GM23338 (cell line): ENCODE data around the gene GNL2. TPM values are rescaled to one million over a fixed set of nuclear protein-coding genes. Genes with fewer than 3 reads are reported as not detected.

ENCODE experiments used
- ATAC-seq: fragments of 200-7000 bp; cut with Tn5 transposase; 3 replicates; pipeline ENCODE4 v1.9.1; 2020
- DNase-seq: peaks from one replicate; pipeline ENCODE4 v3.0.0-alpha.2; 2015; ENCODE audit warnings: low spot score
- H2AFZ ChIP-seq: fragments of 200-600 bp; sonication (generic); 2 replicates; pipeline ENCODE4 v1.8.0; 2016; ENCODE audit warnings: antibody characterized with exemption, mild to moderate bottlenecking, moderate library complexity
- H3F3A ChIP-seq: fragments of 200-600 bp; sonication (generic); replicated peaks from 2 replicates; pipeline ENCODE4 v1.8.0; 2017; ENCODE audit warnings: antibody characterized with exemption, mixed run types, low read depth
- H3K27ac ChIP-seq: fragments of 200-600 bp; sonication (generic); 2 replicates; pipeline ENCODE4 v1.6.1; 2016; ENCODE audit warnings: low read depth
- H3K27me3 ChIP-seq: fragments of 200-600 bp; sonication (generic); 2 replicates; pipeline ENCODE4 v1.8.0; 2016; ENCODE audit warnings: mild to moderate bottlenecking, mixed run types, moderate library complexity; ENCODE audit not compliant: insufficient read depth
- H3K36me3 ChIP-seq: fragments of 200-600 bp; sonication (generic); 2 replicates; pipeline ENCODE4 v1.8.0; 2016; ENCODE audit warnings: mild to moderate bottlenecking; ENCODE audit not compliant: insufficient read depth
- H3K4me1 ChIP-seq: fragments of 200-600 bp; sonication (generic); 2 replicates; pipeline ENCODE4 v1.8.0; 2016; ENCODE audit warnings: mild to moderate bottlenecking, moderate library complexity; ENCODE audit not compliant: insufficient read depth
- H3K4me2 ChIP-seq: fragments of 200-600 bp; sonication (generic); 2 replicates; pipeline ENCODE4 v1.7.1; 2017; ENCODE audit warnings: mixed run types
- H3K4me3 ChIP-seq: fragments of 200-600 bp; sonication (generic); 2 replicates; pipeline ENCODE4 v1.6.1; 2016; ENCODE audit warnings: mixed run types
- H3K79me2 ChIP-seq: fragments of 200-600 bp; sonication (generic); replicated peaks from 2 replicates; pipeline ENCODE4 v1.8.0; 2017; ENCODE audit warnings: mild to moderate bottlenecking; ENCODE audit not compliant: insufficient read depth
- H3K9me2 ChIP-seq: fragments of 200-600 bp; sonication (generic); 2 replicates; pipeline ENCODE4 v1.8.0; 2017; ENCODE audit not compliant: insufficient read depth
- H4K20me1 ChIP-seq: fragments of 200-600 bp; sonication (generic); replicated peaks from 2 replicates; pipeline ENCODE4 v1.8.0; 2017; ENCODE audit warnings: mild to moderate bottlenecking; ENCODE audit not compliant: insufficient read depth
- H3K27ac Mint-ChIP-seq: 2 replicates; pipeline ENCODE4 v1.8.0; 2020; ENCODE audit warnings: inconsistent platforms, mild to moderate bottlenecking, moderate library complexity, mixed read lengths
- H3K27me3 Mint-ChIP-seq: 3 replicates; pipeline ENCODE4 v1.8.0; 2022; ENCODE audit warnings: low read depth, mild to moderate bottlenecking, moderate library complexity, mixed read lengths, inconsistent platforms; ENCODE audit not compliant: insufficient read depth, poor library complexity
- H3K36me3 Mint-ChIP-seq: 3 replicates; pipeline ENCODE4 v1.8.0; 2021; ENCODE audit warnings: low read depth, mild to moderate bottlenecking, inconsistent platforms, moderate library complexity, mixed read lengths
- H3K4me1 Mint-ChIP-seq: 3 replicates; pipeline ENCODE4 v1.8.0; 2020; ENCODE audit warnings: mild to moderate bottlenecking, inconsistent platforms, mixed read lengths
- H3K4me3 Mint-ChIP-seq: 3 replicates; pipeline ENCODE4 v1.8.0; 2021; ENCODE audit warnings: moderate library complexity, mild to moderate bottlenecking, inconsistent platforms, mixed read lengths
- H3K9me3 Mint-ChIP-seq: 3 replicates; pipeline ENCODE4 v1.8.0; 2020; ENCODE audit warnings: moderate library complexity, mild to moderate bottlenecking, inconsistent platforms, mixed read lengths
- CREB1 ChIP-seq: fragments of 250-450 bp; sonication (Bioruptor Pico); IDR thresholded peaks from 2 replicates; pipeline ENCODE4 v1.5.0; 2020; ENCODE audit warnings: low read depth, mild to moderate bottlenecking, moderate library complexity
- ETS1 ChIP-seq: IDR thresholded peaks from 2 replicates; pipeline ENCODE4 v1.6.1; 2016; ENCODE audit warnings: antibody characterized with exemption
- EZH2phosphoT487 ChIP-seq: fragments of 200-600 bp; sonication (generic); IDR thresholded peaks from one replicate; pipeline ENCODE4 v1.8.1; 2018; ENCODE audit warnings: antibody characterized with exemption; ENCODE audit not compliant: unreplicated experiment
- JUNB ChIP-seq: IDR thresholded peaks from one replicate; pipeline ENCODE4 v1.6.1; 2016; ENCODE audit warnings: antibody characterized with exemption; ENCODE audit not compliant: unreplicated experiment
- NANOG ChIP-seq: IDR thresholded peaks from 2 replicates; pipeline ENCODE4 v1.6.1; 2016; ENCODE audit warnings: antibody characterized with exemption, borderline replicate concordance
- REST ChIP-seq: IDR thresholded peaks from one replicate; pipeline ENCODE4 v1.6.1; 2018; ENCODE audit warnings: antibody characterized with exemption; ENCODE audit not compliant: unreplicated experiment
- STAT1 ChIP-seq: IDR thresholded peaks from one replicate; pipeline ENCODE4 v1.6.1; 2016; ENCODE audit warnings: antibody characterized with exemption; ENCODE audit not compliant: unreplicated experiment
- ZNF331 ChIP-seq: fragments of 250-450 bp; sonication (Bioruptor Pico); IDR thresholded peaks from 2 replicates; pipeline ENCODE4 v1.5.0; 2020; ENCODE audit warnings: low read depth, mild to moderate bottlenecking, moderate library complexity
- ZNF462 ChIP-seq: fragments of 250-450 bp; sonication (Bioruptor Pico); IDR thresholded peaks from 2 replicates; pipeline ENCODE4 v1.5.0; 2020; ENCODE audit warnings: mild to moderate bottlenecking, moderate library complexity
- polyA plus RNA-seq: library from polyadenylated mRNA; unstranded; fragments of >200 nt; fragmentation: Nextera tagmentation; extraction: Ambion mirVana; gene quantifications from 2 replicates; pipeline ENCODE4 v1.2.1, GENCODE V29; 2016
- total RNA-seq: library from RNA; depleted of rRNA; stranded (reverse); fragments of >200 nt; shearing (Covaris generic); gene quantifications from 2 replicates; pipeline ENCODE4 v1.2.3, GENCODE V29; 2014

Gene GNL2
- total and polyA plus RNA-seq, 2 experiments from 2014 or later = 78.4 to 121 TPM

GRCh38 chr1:37549341-37549740 lies 46.4 kb downstream of the GNL2 start:
- Histone ChIP-seq H3K9me2 (no peaks in the 10 kb centered on the region), H3K4me3 (no peak overlapping the region), H3K27ac (no peak overlapping the region), H3K27me3 (no peaks in the 10 kb centered on the region), H3K79me2 (peaks cover 46% of the 10 kb centered on the region), H4K20me1 (peaks cover 23% of the 10 kb centered on the region), H2AFZ (no peak overlapping the region), H3K36me3 (peaks cover 13% of the 10 kb centered on the region), H3K4me2 (no peak overlapping the region), H3F3A (no peaks in the 10 kb centered on the region), H3K4me1 (peaks cover 6% of the 10 kb centered on the region; the same call in 1 of the 2 replicates)
- no peak for TF ChIP-seq REST
- DNase-seq (no peak), ATAC-seq (no peak)
- Mint-ChIP-seq H3K36me3 (peaks cover 52% of the 10 kb centered on the region), H3K9me3 (peaks cover 3% of the 10 kb centered on the region; the same call in 1 of the 3 replicates), H3K27ac (no peak overlapping the region), H3K27me3 (peaks cover 5% of the 10 kb centered on the region), H3K4me1 (peaks cover 10% of the 10 kb centered on the region), H3K4me3 (no peak overlapping the region)

GRCh38 chr1:37545019-37545418 lies 50.7 kb downstream of the GNL2 start:
- H3K9me3 Mint-ChIP-seq = no peaks in the 10 kb centered on the region
- TF ChIP-seq STAT1 (no peak), JUNB (no peak), NANOG (no peak), ETS1 (no peak), CREB1 (no peak), EZH2phosphoT487 (no peak), ZNF462 (CRISPR knock-in tag) (no peak), ZNF331 (CRISPR knock-in tag) (no peak)

More at GRCh38 chr1:37545019-37545418, 50.7 kb downstream of the GNL2 start:
- Histone ChIP-seq H2AFZ (no peak overlapping the region), H4K20me1 (peaks cover 5% of the 10 kb centered on the region; the same call in 1 of the 2 replicates), H3K4me3 (no peak overlapping the region), H3K27ac (no peak overlapping the region), H3K27me3 (no peaks in the 10 kb centered on the region), H3K4me2 (no peak overlapping the region), H3F3A (no peaks in the 10 kb centered on the region), H3K4me1 (no peaks in the 10 kb centered on the region), H3K79me2 (peaks cover 21% of the 10 kb centered on the region; the same call in 1 of the 2 replicates), H3K36me3 (peaks cover 13% of the 10 kb centered on the region), H3K9me2 (no peaks in the 10 kb centered on the region)
- H3K27me3 Mint-ChIP-seq = no peaks in the 10 kb centered on the region
- ATAC-seq (no peak), DNase-seq (no peak)
- no peak overlapping the region for H3K27ac Mint-ChIP-seq
- H3K4me1 Mint-ChIP-seq = no peaks in the 10 kb centered on the region
- H3K36me3 Mint-ChIP-seq = peaks cover 55% of the 10 kb centered on the region
- H3K4me3 Mint-ChIP-seq = no peak overlapping the region
